A673 (cell line): ENCODE measurements around the gene ADRM1. TPM values are rescaled to one million over a fixed set of nuclear protein-coding genes. Genes with fewer than 3 reads are reported as not detected.

ENCODE experiments used
- BruUV-seq: library from RNA; stranded (reverse); fragments of 400-500 nt; replicated peaks from 2 replicates; lab custom pipeline; 2021; lab: Mats Ljungman, UMichigan
- CTCF ChIA-PET: fragments of 300-600 bp; sonication (Branson Sonifier 250); formaldehyde crosslinking; loops from one replicate; lab custom pipeline; 2022; ENCODE audit warnings: antibody characterized with exemption; lab: Charles Lee
- POLR2A ChIA-PET: fragments of 300-600 bp; sonication (Branson Sonifier 250); formaldehyde crosslinking; loops from one replicate; lab custom pipeline; 2022; ENCODE audit warnings: antibody characterized with exemption; ENCODE audit not compliant: low non-redundant PET; lab: Charles Lee
- DNase-seq: peaks from one replicate; pipeline ENCODE4 v3.0.0-alpha.2; 2015; ENCODE audit warnings: low spot score
- H3K27ac ChIP-seq: fragments of 200-600 bp; sonication (generic); 2 replicates; pipeline ENCODE4 v1.5.1; 2016; ENCODE audit warnings: mixed run types, low read depth, mild to moderate bottlenecking, mixed read lengths, antibody characterized with exemption, low read length; ENCODE audit not compliant: poor library complexity, severe bottlenecking
- H3K27me3 ChIP-seq: fragments of 200-600 bp; sonication (generic); replicated peaks from 2 replicates; pipeline ENCODE4 v1.6.1; 2017; ENCODE audit warnings: mixed run types, low read depth, mild to moderate bottlenecking, mixed read lengths, antibody characterized with exemption, low read length; ENCODE audit not compliant: insufficient read depth, poor library complexity
- H3K36me3 ChIP-seq: fragments of 200-600 bp; sonication (generic); 2 replicates; pipeline ENCODE4 v1.6.1; 2016; ENCODE audit warnings: mixed run types, mild to moderate bottlenecking, mixed read lengths, antibody characterized with exemption, low read length; ENCODE audit not compliant: insufficient read depth, poor library complexity, severe bottlenecking
- H3K4me1 ChIP-seq: fragments of 200-600 bp; sonication (generic); 2 replicates; pipeline ENCODE4 v1.6.1; 2017; ENCODE audit warnings: mixed run types, mild to moderate bottlenecking, mixed read lengths, antibody characterized with exemption, low read length; ENCODE audit not compliant: insufficient read depth, poor library complexity, severe bottlenecking
- H3K4me3 ChIP-seq: fragments of 200-600 bp; sonication (generic); 2 replicates; pipeline ENCODE4 v1.5.1; 2016; ENCODE audit warnings: low read depth, mixed run types, mild to moderate bottlenecking, mixed read lengths, low read length; ENCODE audit not compliant: poor library complexity, severe bottlenecking
- H3K9me3 ChIP-seq: fragments of 200-600 bp; sonication (generic); 2 replicates; pipeline ENCODE4 v1.6.1; 2016; ENCODE audit warnings: mixed run types, low read depth, mild to moderate bottlenecking, mixed read lengths, antibody characterized with exemption, low read length; ENCODE audit not compliant: poor library complexity, severe bottlenecking
- EZH2 ChIP-seq: fragments of 200-600 bp; sonication (generic); IDR thresholded peaks from 2 replicates; pipeline ENCODE4 v1.6.1; 2017; ENCODE audit warnings: borderline replicate concordance, low read depth, mild to moderate bottlenecking, mixed read lengths, antibody characterized with exemption, low read length; ENCODE audit not compliant: poor library complexity, severe bottlenecking
- intact Hi-C: fragments of 100-400 bp; cut with micrococcal nuclease; formaldehyde crosslinking; loops from one replicate; pipeline ENCODE4 v1.10.0; 2022; ENCODE audit not compliant: unreplicated experiment
- total RNA-seq: library from RNA; stranded (reverse); gene quantifications from 2 replicates; pipeline ENCODE4 v1.2.3, GENCODE V29; 2021
- TF ChIP-seq, protein P1 (sequence below): fragments of 300-800, 200-600 bp; sonication (generic); conservative IDR thresholded peaks from 2 replicates; pipeline ENCODE4 v1.5.1; 2017; ENCODE audit warnings: low read depth, mild to moderate bottlenecking, antibody characterized with exemption, low read length, moderate library complexity, mixed read lengths

Gene ADRM1
- total RNA-seq, 1 experiment from 2014 or later = 252 TPM

DNA sequence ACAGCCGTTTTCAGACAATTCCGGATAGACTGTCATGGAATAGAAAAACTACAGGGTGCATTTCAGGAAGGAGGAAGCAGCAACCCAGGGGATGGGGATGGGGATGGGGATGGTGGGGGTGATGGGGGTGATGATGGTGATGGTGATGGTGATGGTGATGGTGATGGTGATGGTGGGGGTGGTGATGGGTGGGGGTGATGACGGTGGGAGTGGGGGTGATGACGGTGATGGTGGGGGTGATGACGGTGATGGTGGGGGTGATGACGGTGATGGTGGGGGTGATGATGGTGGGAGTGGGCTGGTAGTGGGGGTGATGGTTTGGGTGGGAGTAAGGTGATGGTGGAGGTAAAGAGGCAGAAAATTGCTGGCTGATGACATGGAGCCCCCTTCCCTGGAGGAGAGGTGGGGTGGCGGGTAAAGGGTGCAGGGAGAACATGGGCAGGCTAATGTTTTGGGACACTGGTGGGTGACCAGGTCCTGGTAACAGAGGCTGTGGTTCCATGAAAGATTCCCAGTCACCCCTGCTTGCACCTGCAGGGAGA is 46.8 kb downstream of the ADRM1 start:
- Histone ChIP-seq H3K27ac (no peak overlapping the region), H3K27me3 (no peaks in the 10 kb centered on the region), H3K4me1 (no peaks in the 10 kb centered on the region), H3K36me3 (no peaks in the 10 kb centered on the region), H3K9me3 (no peaks in the 10 kb centered on the region), H3K4me3 (no peak overlapping the region)
- ChIA-PET POLR2A (no interaction called here), CTCF (no interaction called here)
- no peak for DNase-seq
- BruUV-seq = no TSS peak
- TF ChIP-seq EZH2 = no peak
- TF ChIP-seq, protein P1, sequence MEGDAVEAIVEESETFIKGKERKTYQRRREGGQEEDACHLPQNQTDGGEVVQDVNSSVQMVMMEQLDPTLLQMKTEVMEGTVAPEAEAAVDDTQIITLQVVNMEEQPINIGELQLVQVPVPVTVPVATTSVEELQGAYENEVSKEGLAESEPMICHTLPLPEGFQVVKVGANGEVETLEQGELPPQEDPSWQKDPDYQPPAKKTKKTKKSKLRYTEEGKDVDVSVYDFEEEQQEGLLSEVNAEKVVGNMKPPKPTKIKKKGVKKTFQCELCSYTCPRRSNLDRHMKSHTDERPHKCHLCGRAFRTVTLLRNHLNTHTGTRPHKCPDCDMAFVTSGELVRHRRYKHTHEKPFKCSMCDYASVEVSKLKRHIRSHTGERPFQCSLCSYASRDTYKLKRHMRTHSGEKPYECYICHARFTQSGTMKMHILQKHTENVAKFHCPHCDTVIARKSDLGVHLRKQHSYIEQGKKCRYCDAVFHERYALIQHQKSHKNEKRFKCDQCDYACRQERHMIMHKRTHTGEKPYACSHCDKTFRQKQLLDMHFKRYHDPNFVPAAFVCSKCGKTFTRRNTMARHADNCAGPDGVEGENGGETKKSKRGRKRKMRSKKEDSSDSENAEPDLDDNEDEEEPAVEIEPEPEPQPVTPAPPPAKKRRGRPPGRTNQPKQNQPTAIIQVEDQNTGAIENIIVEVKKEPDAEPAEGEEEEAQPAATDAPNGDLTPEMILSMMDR = no peak
- intact Hi-C loops = no loop called here

DNA sequence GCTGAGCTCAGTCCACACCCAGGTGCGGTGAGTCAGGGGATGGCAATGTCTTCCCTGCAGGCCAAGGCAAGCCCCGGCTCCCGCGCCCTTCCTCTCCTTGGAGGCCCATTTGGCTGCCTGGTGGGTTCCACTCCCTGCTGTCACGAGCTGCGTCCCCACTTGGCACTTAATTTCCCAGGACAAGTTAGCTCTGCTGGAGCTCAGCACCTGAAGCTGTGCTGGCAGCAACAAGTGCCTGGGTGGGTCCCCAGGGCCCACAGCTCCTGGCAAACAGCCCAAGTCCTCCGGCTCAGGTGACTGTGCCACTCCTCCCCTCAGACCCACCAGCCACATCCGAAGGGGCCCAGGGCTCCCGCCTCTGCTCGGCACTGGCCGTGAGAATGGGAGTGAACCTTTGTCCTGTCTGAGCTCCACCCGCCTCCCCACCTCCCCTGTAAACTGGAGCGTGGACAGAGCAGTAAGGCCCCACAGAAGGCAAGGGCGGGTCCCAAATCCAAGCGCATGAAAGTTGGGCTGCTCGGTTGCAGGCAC is 47.4 kb downstream of the ADRM1 start:
- Histone ChIP-seq H3K4me1 (no peaks in the 10 kb centered on the region), H3K9me3 (no peaks in the 10 kb centered on the region), H3K27ac (no peak overlapping the region), H3K4me3 (no peak overlapping the region), H3K27me3 (no peaks in the 10 kb centered on the region), H3K36me3 (no peaks in the 10 kb centered on the region)
- BruUV-seq = no TSS peak
- CTCF ChIA-PET = no interaction called here
- TF ChIP-seq, protein P1 = no peak
- TF ChIP-seq EZH2 = no peak
- no peak for DNase-seq
- intact Hi-C loops = no loop called here
- POLR2A ChIA-PET = no interaction called here

DNA sequence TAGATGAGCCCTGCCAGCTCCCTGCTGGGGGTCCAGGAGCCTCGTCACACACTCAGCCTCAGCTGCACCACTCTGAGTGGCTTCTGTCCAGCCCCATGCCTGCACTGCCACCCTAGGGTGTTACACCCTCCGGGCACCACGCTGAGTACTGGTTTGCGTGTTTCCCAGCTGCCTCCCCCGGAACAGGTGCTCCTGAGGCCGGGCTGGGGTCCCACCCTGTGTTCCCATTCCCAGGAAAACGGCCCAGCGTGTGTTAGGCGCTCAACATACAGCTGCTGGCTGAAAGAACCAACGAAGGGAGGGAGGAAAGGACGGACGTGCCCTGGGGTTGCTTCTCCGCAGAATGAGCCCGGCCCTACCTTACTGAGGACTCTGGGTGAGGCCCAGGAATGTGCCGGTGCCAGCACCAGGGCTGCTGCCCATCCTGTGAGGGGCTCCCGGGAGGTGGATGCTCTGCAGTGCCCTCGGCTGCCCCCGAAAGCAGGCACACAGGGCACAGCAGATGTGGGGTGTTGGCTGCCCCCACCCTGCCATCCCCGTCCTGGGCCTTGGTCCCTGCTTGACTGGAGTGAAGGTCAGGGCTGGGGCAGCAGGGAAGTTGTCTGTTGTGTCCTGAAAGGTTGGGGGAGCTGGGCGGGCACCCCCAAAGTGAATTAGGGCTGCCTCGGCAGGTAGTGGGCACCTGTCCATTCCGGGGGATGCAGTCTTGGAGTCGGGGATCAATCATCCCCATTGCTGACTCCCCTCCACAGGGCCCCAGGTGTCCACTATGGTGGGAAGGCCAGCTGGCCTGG is 48.0 kb downstream of the ADRM1 start:
- CTCF ChIA-PET = no interaction called here
- no peaks in the 10 kb centered on the region for H3K27me3 ChIP-seq
- no TSS peak for BruUV-seq

More for the DNA sequence above, 48.0 kb downstream of the ADRM1 start:
- Histone ChIP-seq H3K4me3 (no peak overlapping the region), H3K36me3 (no peaks in the 10 kb centered on the region), H3K27ac (no peak overlapping the region), H3K9me3 (no peaks in the 10 kb centered on the region), H3K4me1 (no peaks in the 10 kb centered on the region)
- POLR2A ChIA-PET = no interaction called here
- TF ChIP-seq EZH2 = no peak
- TF ChIP-seq, protein P1 = no peak
- intact Hi-C loops = no loop called here
- DNase-seq = no peak
